Cardiac fibroblast (primary cell): ENCODE data around the gene MAGEA4.

Experiments used
- DNase-seq, 2 donors: peaks; one replicate each; pipeline versions ENCODE4 v3.0.0 to v3.0.0-alpha.2; 2010; ENCODE audit warnings: low read depth in 2 of 2
- H3K4me3 ChIP-seq, 2 donors: replicated peaks in 1 of 2; 1 replicate in 1 of 2; 2 replicates in 1 of 2; pipeline ENCODE4 v1.5.1; 2011; ENCODE audit warnings: low read depth in 2 of 2, low read length in 2 of 2, mild to moderate bottlenecking in 2 of 2, moderate library complexity in 1 of 2
- TF ChIP-seq, protein P1 (sequence below): IDR thresholded peaks from one replicate; pipeline ENCODE4 v1.5.1; 2011; ENCODE audit warnings: low read depth, mild to moderate bottlenecking, low read length, inconsistent platforms

MAGEA4 gene

DNA sequence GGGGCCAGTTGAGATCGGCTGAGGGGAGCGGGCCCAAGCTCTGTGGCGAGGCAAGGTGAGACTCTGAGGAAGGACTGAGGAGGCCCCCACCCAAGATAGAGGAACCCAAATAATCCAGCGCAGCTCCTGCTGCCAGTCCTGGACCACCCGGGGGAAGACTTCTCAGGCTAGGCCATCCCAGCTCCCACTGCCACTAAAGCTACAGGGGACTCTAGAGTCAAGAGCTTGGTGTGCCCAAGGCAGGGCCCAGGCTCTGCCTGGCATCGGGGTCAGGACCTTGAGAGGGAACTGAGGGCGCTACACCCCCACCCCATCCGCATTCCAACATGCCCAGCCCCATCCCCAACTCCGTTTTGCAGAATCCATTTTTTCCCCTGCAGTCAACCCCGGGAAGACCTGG lies 8.6 kb downstream of the MAGEA4 start:
- TF ChIP-seq, protein P1, sequence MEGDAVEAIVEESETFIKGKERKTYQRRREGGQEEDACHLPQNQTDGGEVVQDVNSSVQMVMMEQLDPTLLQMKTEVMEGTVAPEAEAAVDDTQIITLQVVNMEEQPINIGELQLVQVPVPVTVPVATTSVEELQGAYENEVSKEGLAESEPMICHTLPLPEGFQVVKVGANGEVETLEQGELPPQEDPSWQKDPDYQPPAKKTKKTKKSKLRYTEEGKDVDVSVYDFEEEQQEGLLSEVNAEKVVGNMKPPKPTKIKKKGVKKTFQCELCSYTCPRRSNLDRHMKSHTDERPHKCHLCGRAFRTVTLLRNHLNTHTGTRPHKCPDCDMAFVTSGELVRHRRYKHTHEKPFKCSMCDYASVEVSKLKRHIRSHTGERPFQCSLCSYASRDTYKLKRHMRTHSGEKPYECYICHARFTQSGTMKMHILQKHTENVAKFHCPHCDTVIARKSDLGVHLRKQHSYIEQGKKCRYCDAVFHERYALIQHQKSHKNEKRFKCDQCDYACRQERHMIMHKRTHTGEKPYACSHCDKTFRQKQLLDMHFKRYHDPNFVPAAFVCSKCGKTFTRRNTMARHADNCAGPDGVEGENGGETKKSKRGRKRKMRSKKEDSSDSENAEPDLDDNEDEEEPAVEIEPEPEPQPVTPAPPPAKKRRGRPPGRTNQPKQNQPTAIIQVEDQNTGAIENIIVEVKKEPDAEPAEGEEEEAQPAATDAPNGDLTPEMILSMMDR = no peak
- no peak overlapping the region for H3K4me3 ChIP-seq
- DNase-seq = no peak

DNA sequence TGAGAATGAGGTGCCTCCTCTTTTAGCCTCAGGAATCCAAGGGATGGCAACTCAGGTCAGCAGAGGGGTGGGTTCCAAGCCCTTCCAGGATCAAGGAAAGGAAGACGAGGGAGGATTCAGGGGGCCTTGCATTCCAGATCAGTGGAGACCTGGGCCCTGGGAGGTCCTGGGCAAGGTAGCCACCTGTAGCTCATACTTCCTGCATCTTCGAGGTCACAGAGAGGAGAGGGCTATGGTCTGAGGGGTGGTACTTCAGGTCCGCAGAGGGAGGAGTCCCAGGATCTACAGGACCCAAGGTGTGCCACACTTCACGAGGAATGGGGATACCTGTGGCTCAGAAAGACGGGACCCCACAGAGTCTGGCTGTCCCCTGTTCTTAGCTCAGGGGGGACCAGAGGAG lies 9.2 kb downstream of the MAGEA4 start:
- no peak for DNase-seq
- no peak overlapping the region for H3K4me3 ChIP-seq
- TF ChIP-seq, protein P1 = no peak

DNA sequence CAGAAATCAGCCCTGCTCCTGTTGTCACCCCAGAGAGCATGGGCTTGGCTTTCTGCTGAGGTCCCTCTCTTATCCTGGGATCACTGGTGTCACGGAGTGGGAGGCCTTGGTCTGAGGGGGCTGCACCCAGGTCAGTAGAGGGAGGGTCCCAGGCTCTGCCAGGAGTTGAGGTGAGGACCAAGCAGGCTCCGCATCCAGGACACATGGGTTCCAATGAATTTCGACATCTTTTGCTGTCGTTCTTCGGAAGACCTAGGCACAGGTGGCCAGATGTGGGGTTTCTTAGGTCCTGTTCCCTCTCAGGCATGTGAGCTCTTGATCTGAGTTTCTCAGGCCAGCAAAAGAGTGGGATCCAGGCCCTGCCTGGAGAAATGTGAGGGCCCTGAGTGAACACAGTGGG lies 10.0 kb downstream of the MAGEA4 start:
- H3K4me3 ChIP-seq = no peak overlapping the region
- TF ChIP-seq, protein P1 = no peak
- DNase-seq = no peak

DNA sequence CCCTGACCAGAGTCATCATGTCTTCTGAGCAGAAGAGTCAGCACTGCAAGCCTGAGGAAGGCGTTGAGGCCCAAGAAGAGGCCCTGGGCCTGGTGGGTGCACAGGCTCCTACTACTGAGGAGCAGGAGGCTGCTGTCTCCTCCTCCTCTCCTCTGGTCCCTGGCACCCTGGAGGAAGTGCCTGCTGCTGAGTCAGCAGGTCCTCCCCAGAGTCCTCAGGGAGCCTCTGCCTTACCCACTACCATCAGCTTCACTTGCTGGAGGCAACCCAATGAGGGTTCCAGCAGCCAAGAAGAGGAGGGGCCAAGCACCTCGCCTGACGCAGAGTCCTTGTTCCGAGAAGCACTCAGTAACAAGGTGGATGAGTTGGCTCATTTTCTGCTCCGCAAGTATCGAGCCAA lies 11.0 kb downstream of the MAGEA4 start:
- no peak overlapping the region for H3K4me3 ChIP-seq
- DNase-seq = no peak
- TF ChIP-seq, protein P1 = no peak

DNA sequence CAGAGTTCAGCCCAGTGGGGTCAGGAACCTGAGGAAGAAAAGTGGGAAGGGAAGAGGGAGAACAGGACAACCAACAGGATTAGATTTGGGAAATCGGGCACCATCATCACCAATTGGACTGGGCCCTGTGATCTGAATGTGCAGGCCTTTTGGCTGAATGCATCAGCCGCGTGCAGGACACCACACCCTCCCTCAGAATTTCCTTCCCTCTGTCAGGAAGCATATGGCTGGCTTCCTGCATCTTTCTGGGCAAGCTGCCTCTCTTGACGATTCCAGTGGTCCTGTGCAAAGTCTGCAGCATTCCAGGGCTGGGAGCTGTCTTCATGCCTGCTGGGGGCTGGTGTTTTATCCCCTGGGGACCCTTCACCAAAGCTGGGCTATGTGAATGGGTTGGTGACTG lies 16.4 kb downstream of the MAGEA4 start:
- TF ChIP-seq, protein P1 = no peak
- DNase-seq = peak in 1 of 2 donors; percentile 35
- H3K4me3 ChIP-seq = no peak overlapping the region

DNA sequence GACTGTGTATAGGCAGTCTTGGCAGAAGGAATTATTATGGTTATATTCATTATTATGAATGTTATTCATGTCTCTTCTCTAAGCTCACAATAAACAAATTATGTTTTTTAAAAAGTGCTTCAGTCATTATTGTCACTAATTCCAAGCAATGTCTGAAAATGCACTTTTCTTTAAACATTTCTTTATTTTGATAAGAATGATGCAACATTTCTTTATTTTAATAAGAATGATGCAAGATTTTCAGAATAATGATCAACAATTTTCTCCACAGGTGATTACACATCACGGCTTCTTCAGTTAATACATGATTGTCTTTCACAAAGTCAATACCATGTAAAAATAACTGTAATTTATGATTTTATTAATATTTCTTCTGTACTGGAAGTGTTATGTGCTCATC lies 22.7 kb downstream of the MAGEA4 start:
- TF ChIP-seq, protein P1 = no peak
- no peak for DNase-seq
- no peak overlapping the region for H3K4me3 ChIP-seq

DNA sequence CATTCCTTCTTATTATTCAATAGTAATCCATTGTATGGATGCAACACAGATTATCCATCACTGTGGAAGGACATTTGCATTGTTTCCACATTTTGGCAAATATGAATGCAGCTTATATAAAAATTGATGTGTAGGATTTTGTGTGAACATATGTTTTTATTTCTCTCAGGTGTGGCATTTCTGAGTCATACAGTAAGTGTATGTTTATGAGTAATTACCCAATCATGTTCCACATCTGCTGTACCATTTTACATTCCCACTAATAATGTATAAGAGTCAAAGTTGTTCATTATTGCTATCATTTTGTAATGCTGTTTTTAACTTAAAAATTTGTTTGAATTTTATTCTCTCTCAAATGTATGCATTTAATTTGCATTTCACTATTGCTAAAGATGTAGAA lies 25.5 kb downstream of the MAGEA4 start:
- TF ChIP-seq, protein P1 = no peak
- no peak overlapping the region for H3K4me3 ChIP-seq
- no peak for DNase-seq
